Activated T-cell treated with anti-CD3 and anti-CD28 coated beads for 1 hour (primary cell): Measurements from ENCODE around the gene NENF.

Source experiments
- DNase-seq: peaks from one replicate; pipeline ENCODE4 v3.0.0-alpha.2; 2020; ENCODE audit warnings: low read depth

NENF gene

GRCh38 chr1:212482006-212482636 lies 49.4 kb downstream of the NENF start:
- no peak for DNase-seq

- no peak for DNase-seq
These were observed 50.1 kb downstream of the NENF start for GRCh38 chr1:212482637-212483441.

DNA sequence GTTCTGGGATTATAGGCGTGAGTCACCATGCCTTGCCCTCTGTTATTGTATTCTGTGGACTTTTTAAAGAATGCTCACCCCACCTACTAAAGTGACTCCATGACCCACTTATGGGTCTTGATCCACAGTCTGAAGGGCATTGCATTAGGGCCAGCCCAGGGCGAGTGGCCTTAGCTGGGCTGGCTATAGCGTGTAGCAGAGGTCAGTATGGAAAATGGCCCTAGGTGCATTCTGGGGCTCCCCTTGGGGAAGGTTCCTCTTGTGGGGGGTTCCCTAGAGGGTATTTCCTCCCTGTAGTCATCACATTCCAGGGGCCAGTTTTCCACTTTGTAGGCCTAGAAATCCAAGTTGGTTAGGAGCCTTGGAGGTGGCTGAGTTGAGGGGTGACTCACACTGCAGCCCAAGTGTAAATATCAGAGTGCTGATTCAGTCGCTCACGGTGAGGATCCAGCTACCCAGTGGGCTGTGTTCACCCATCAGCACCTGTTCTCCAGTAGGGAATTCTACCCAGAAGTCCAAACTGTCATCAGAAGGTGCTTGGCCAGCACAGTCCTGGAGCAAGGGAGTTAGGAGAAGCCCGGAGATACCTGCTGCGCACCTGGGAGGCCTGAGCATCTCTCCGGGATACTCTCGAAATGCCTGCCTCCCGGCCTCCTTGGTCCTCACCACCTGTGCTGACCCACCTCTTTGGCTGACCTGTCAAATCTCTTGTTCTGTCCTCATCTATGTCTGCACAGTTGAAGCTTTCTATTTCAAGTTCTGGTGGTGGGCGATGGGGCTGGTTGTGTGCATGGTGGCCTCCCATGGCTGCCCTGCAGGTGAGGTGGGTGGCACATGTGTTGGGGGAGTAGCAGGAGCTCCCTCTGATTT lies 52.2 kb downstream of the NENF start:
- no peak for DNase-seq

DNA sequence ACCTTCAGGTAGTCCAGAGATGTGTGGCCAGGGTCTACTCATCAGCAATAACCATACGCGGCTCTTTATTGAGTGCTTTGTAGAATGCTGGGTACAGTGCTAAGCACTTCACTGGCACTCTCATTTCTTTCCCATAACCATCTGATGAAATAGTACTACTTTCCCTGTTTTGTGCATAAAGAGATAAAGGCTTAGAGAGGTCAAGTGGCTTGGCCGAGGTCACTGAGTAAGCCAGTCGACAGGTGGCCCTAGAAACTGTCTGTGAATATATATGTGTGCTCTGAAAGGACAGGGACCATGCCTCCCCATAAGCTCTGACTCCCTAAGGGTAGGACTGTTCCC lies 52.8 kb downstream of the NENF start:
- no peak for DNase-seq

GRCh38 chr1:212485913-212486618 lies 53.3 kb downstream of the NENF start:
- DNase-seq, result no peak

- no peak for DNase-seq
These were observed 53.9 kb downstream of the NENF start for GRCh38 chr1:212486619-212486975.

DNA sequence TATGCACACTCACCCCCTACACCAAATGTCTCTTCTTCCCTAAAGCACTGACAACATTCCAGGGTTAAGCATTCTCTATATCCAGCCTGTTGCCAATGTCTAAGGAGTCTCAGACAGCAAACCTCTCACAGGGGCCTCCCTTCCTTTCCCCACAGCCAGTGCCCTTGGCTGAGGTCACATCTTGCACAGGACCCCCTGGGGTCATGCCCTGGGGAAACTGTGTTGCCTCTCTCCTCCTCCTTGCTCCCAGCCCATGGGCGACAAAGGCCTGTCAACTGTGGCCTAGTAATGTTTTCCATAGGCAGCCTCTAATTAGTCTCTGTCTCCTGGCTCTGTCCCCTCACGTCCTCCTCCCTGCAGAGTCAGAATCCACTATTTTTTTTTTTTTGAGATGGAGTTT lies 54.6 kb downstream of the NENF start:
- DNase-seq, result no peak

GRCh38 chr1:212487774-212488435 lies 55.2 kb downstream of the NENF start:
- DNase-seq, result no peak

GRCh38 chr1:212488436-212489283 lies 55.9 kb downstream of the NENF start:
- DNase-seq, result no peak

GRCh38 chr1:212489284-212489859 lies 56.7 kb downstream of the NENF start:
- DNase-seq, result no peak

GRCh38 chr1:212490276-212490675 lies 57.6 kb downstream of the NENF start:
- DNase-seq, result no peak

GRCh38 chr1:212491454-212491853 lies 58.7 kb downstream of the NENF start:
- no peak for DNase-seq
